Thyroid gland (tissue), 4 donors: ENCODE data around the gene CACNG4.

Experiments
- CTCF ChIP-seq, 6 experiments: fragments of 200-600 bp in 3 of 6; fragments of 450-650 bp in 3 of 6; sonication (generic) in 3 of 6; IDR thresholded peaks; one replicate each; pipeline ENCODE4 v1.5.1; 2016 to 2019; ENCODE audit warnings: antibody characterized with exemption in 6 of 6, mild to moderate bottlenecking in 2 of 6, inconsistent platforms in 1 of 6, moderate library complexity in 1 of 6
- POLR2A ChIP-seq, 2 donors: fragments of 450-650 bp; IDR thresholded peaks; one replicate each; pipeline ENCODE4 v1.6.1; 2017; ENCODE audit warnings: antibody characterized with exemption in 2 of 2, mild to moderate bottlenecking in 2 of 2, moderate library complexity in 1 of 2

- TF ChIP-seq CTCF (IDR thresholded peaks at IDR 0.05): no peak
- TF ChIP-seq POLR2A (IDR thresholded peaks at IDR 0.05): no peak
Observed at GRCh38 chr17:66930933-66931332, 33.6 kb upstream of the CACNG4 start.
